ENCODE measurements around the gene MTERF2. TPM values are rescaled to one million over a fixed set of nuclear protein-coding genes. Genes with fewer than 3 reads are reported as not detected.

Gene MTERF2
- total and polyA plus RNA-seq, 2 of the 13 experiments (the other 11 are each of a cell fraction or from before 2014, with no cell fraction given) = 8.0 to 11.6 TPM

DNA sequence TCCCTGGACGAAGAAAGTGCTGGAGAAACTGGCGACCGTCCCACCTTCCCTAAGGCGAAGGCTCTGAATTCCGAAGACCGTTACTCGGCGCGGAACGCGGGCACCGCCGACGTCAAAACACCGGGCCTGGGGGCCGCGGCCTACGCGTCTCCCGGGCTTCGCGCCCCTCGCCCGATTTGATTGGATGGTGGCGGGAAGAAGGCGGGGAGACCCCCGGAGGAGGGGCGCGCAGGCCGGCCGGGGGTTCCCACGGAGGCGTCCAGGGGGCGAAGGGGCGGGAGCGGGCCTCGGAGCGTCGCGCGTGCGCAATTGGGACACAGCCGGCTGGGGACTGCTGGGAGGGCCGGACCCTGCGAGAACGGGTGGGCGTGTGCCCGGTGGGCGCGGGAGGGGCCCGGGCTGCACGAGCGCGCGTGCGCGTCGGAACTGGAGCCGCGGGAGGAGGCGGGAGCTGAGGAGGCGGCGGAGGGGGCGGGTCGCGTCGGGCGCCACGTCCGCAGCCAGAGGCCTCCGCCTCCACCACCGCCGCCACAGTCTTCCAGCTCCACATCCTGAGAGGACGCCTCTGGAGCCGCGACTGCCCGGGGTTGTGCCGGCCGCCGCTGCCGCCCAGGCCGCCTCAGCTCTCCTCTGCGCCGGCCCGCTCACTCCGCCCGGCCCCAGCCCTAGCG is 31.4 kb downstream of the MTERF2 start, which contains the start of gene TMEM263 (continued):
- peak; percentile 88; the same call in 1 of the 2 replicates for TF ChIP-seq ARID4A (CRISPR knock-in tag; IDR thresholded peaks at IDR 0.05; ENCODE audit: borderline replicate concordance)
- TF ChIP-seq FOXC1 (CRISPR knock-in tag; IDR thresholded peaks at IDR 0.05; ENCODE audit: borderline replicate concordance) = peak; percentile 63
- TF ChIP-seq RFXAP (CRISPR knock-in tag; IDR thresholded peaks at IDR 0.05; ENCODE audit: borderline replicate concordance) = 0 out of 2 replicates have a peak, but pooled peaks have one; percentile 35
- peak; percentile 32; the same call in 1 of the 2 replicates for TF ChIP-seq ZNF614 (CRISPR knock-in tag; IDR thresholded peaks at IDR 0.05; ENCODE audit: borderline replicate concordance)
- 0 out of 2 replicates have a peak, but pooled peaks have one; percentile 35 for TF ChIP-seq ZNF296 (CRISPR knock-in tag; conservative IDR thresholded peaks at IDR 0.05)
- TF ChIP-seq NFE2L2 (IDR thresholded peaks at IDR 0.05; ENCODE audit: low read length) = no peak
- TF ChIP-seq, protein P1, sequence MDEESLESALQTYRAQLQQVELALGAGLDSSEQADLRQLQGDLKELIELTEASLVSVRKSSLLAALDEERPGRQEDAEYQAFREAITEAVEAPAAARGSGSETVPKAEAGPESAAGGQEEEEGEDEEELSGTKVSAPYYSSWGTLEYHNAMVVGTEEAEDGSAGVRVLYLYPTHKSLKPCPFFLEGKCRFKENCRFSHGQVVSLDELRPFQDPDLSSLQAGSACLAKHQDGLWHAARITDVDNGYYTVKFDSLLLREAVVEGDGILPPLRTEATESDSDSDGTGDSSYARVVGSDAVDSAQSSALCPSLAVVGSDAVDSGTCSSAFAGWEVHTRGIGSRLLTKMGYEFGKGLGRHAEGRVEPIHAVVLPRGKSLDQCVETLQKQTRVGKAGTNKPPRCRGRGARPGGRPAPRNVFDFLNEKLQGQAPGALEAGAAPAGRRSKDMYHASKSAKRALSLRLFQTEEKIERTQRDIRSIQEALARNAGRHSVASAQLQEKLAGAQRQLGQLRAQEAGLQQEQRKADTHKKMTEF (CRISPR knock-in tag; IDR thresholded peaks at IDR 0.05) = peak; percentile 74
- TF ChIP-seq, protein P2, sequence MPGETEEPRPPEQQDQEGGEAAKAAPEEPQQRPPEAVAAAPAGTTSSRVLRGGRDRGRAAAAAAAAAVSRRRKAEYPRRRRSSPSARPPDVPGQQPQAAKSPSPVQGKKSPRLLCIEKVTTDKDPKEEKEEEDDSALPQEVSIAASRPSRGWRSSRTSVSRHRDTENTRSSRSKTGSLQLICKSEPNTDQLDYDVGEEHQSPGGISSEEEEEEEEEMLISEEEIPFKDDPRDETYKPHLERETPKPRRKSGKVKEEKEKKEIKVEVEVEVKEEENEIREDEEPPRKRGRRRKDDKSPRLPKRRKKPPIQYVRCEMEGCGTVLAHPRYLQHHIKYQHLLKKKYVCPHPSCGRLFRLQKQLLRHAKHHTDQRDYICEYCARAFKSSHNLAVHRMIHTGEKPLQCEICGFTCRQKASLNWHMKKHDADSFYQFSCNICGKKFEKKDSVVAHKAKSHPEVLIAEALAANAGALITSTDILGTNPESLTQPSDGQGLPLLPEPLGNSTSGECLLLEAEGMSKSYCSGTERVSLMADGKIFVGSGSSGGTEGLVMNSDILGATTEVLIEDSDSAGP (CRISPR knock-in tag; IDR thresholded peaks at IDR 0.05; ENCODE audit: borderline replicate concordance) = no peak
- TF ChIP-seq CENPT (CRISPR knock-in tag; IDR thresholded peaks at IDR 0.05; ENCODE audit: low read depth) = peak; percentile 42; the same call in 1 of the 2 replicates
- TF ChIP-seq ZNF512B (CRISPR knock-in tag; IDR thresholded peaks at IDR 0.05; ENCODE audit: borderline replicate concordance) = no peak
- no peak for TF ChIP-seq ZNF143 (CRISPR knock-in tag; IDR thresholded peaks at IDR 0.05)
- TF ChIP-seq MIER3 (CRISPR knock-in tag; IDR thresholded peaks at IDR 0.05; ENCODE audit: borderline replicate concordance) = 0 out of 2 replicates have a peak, but pooled peaks have one; percentile 38
- TF ChIP-seq ZEB1 (IDR thresholded peaks at IDR 0.05; ENCODE audit: insufficient replicate concordance, low read depth) = peak; percentile 32
- TF ChIP-seq RFX1 (IDR thresholded peaks at IDR 0.05) = no peak
- TF ChIP-seq CEBPB (IDR thresholded peaks at IDR 0.05; ENCODE audit: borderline replicate concordance, low read depth, low read length) = no peak
- peak; percentile 69; the same call in 1 of the 2 replicates for TF ChIP-seq ZNF792 (CRISPR knock-in tag; IDR thresholded peaks at IDR 0.05)
- peak; percentile 88 for TF ChIP-seq ZNF607 (CRISPR knock-in tag; IDR thresholded peaks at IDR 0.05; ENCODE audit: borderline replicate concordance)
- no peak for TF ChIP-seq ZSCAN30 (CRISPR knock-in tag; IDR thresholded peaks at IDR 0.05)
